ENCODE results near the gene FNDC4. TPM values are rescaled to one million over a fixed set of nuclear protein-coding genes. Genes with fewer than 3 reads are reported as not detected.
A peak's percentile ranks its signal among the peaks of the same experiment; 100 is the strongest.
"Not testable (repeated sequence)": the region's sequence is repeated elsewhere in the genome, so short reads cannot be mapped to it uniquely, and the experiment has no call there.

Gene FNDC4
- total and polyA plus RNA-seq, 2 of the 8 experiments (the other 6 are each of a cell fraction or from before 2014, with no cell fraction given) = 14.1 to 14.7 TPM

DNA sequence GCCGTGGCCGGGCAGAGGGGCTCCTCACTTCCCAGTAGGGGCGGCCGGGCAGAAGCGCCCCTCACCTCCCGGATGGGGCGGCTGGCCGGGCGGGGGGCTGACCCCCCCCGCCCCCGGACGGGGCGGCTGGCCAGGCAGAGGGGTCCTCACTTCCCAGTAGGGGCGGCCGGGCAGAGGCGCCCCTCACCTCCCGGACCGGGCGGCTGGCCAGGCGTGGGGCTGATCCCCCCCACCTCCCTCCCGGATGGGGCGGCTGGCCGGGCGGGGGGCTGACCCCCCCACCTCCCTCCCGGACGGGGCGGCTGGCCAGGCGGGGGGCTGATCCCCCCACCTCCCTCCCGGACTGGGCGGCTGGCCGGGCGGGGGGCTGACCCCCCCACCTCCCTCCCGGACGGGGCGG, 44.6 kb upstream of the FNDC4 start:
- no CpG with 5 or more reads among the region's 35 CpGs for WGBS, 2 experiments (ENCODE audit: extremely low coverage in 1 of 2, insufficient coverage in 1 of 2, insufficient read length in 1 of 2, insufficient replicate concordance in 2 of 2, low coverage in 1 of 2, low lambda C conversion rate in 2 of 2, missing lambda C conversion rate in 1 of 2)
- H2BK15ac ChIP-seq (ENCODE audit: low read length); H3K27me3 ChIP-seq (replicated peaks in 1 of 4; ENCODE audit: control insufficient read depth in 3 of 4, extremely low read depth in 1 of 4, insufficient read depth in 3 of 4, low read length in 3 of 4); H3K9me3 ChIP-seq (ENCODE audit: insufficient read depth in 2 of 2, low read depth in 1 of 2, low read length in 1 of 2); H4K91ac ChIP-seq (replicated peaks; ENCODE audit: insufficient read length, low read length); H3K9ac ChIP-seq (replicated peaks in 1 of 4; ENCODE audit: extremely low read depth in 1 of 4, low read depth in 3 of 4, low read length in 3 of 4); H4K8ac ChIP-seq (ENCODE audit: extremely low read depth, insufficient read depth, low read length); DNase-seq (ENCODE audit: low read depth in 1 of 2, low spot score in 2 of 2); H2BK20ac ChIP-seq (ENCODE audit: low read length); H3K14ac ChIP-seq (ENCODE audit: insufficient read length); H2BK5ac ChIP-seq (ENCODE audit: low read depth, low read length); H2AFZ ChIP-seq (ENCODE audit: low read length); H3K56ac ChIP-seq (replicated peaks; ENCODE audit: insufficient read length, low read depth, low read length); H3K36me3 ChIP-seq (ENCODE audit: control insufficient read depth in 2 of 4, insufficient read depth in 4 of 4, low read length in 3 of 4); FAIRE-seq; H3K4me1 ChIP-seq (replicated peaks in 1 of 4; ENCODE audit: control insufficient read depth in 3 of 4, insufficient read depth in 4 of 4, low read length in 3 of 4); H4K5ac ChIP-seq (ENCODE audit: insufficient read length, low read depth, low read length); H2BK12ac ChIP-seq (ENCODE audit: low read depth, low read length); H3K23ac ChIP-seq (ENCODE audit: insufficient read length); H4K20me1 ChIP-seq (replicated peaks in 1 of 2; ENCODE audit: control insufficient read depth in 1 of 2, insufficient read depth in 2 of 2, low read length in 2 of 2); H3K27ac ChIP-seq (ENCODE audit: low read depth, low read length); H3K4ac ChIP-seq (replicated peaks; ENCODE audit: insufficient read length, low read depth, low read length); H3K79me1 ChIP-seq (ENCODE audit: low read depth, low read length); POLR2A ChIA-PET (ENCODE audit: partially characterized antibody); H3K23me2 ChIP-seq (ENCODE audit: low read depth, low read length); CTCF ChIA-PET (ENCODE audit: partially characterized antibody); H3K4me3 ChIP-seq (ENCODE audit: extremely low read depth in 1 of 4, insufficient read depth in 2 of 4, low read depth in 3 of 4, low read length in 4 of 4); H3K18ac ChIP-seq (ENCODE audit: extremely low read depth, low read length); H3K79me2 ChIP-seq (ENCODE audit: control insufficient read depth in 1 of 2, insufficient read depth in 2 of 2, low read length in 2 of 2); H2BK120ac ChIP-seq (replicated peaks; ENCODE audit: low read depth, low read length); H3K4me2 ChIP-seq (ENCODE audit: insufficient read depth in 1 of 2, low read depth in 2 of 2, low read length in 2 of 2); H2AK5ac ChIP-seq (ENCODE audit: low read depth, low read length): not testable (repeated sequence)

GRCh38 chr2:27538839-27539450, 43.9 kb upstream of the FNDC4 start:
- H3K4me1 ChIP-seq (replicated peaks in 1 of 4; ENCODE audit: control insufficient read depth in 3 of 4, insufficient read depth in 4 of 4, low read length in 3 of 4); H2AFZ ChIP-seq (ENCODE audit: low read length); H3K4me2 ChIP-seq (ENCODE audit: insufficient read depth in 1 of 2, low read depth in 2 of 2, low read length in 2 of 2): not testable (repeated sequence)

More at GRCh38 chr2:27538839-27539450, 43.9 kb upstream of the FNDC4 start:
- H3K9ac ChIP-seq (replicated peaks in 1 of 4; ENCODE audit: extremely low read depth in 1 of 4, low read depth in 3 of 4, low read length in 3 of 4); H3K23ac ChIP-seq (ENCODE audit: insufficient read length); H3K4ac ChIP-seq (replicated peaks; ENCODE audit: insufficient read length, low read depth, low read length); H4K20me1 ChIP-seq (replicated peaks in 1 of 2; ENCODE audit: control insufficient read depth in 1 of 2, insufficient read depth in 2 of 2, low read length in 2 of 2); H3K79me1 ChIP-seq (ENCODE audit: low read depth, low read length); H4K91ac ChIP-seq (replicated peaks; ENCODE audit: insufficient read length, low read length); H2BK120ac ChIP-seq (replicated peaks; ENCODE audit: low read depth, low read length); H3K18ac ChIP-seq (ENCODE audit: extremely low read depth, low read length); H3K4me3 ChIP-seq (ENCODE audit: extremely low read depth in 1 of 4, insufficient read depth in 2 of 4, low read depth in 3 of 4, low read length in 4 of 4); H3K14ac ChIP-seq (ENCODE audit: insufficient read length); H3K36me3 ChIP-seq (ENCODE audit: control insufficient read depth in 2 of 4, insufficient read depth in 4 of 4, low read length in 3 of 4); H3K27me3 ChIP-seq (replicated peaks in 1 of 4; ENCODE audit: control insufficient read depth in 3 of 4, extremely low read depth in 1 of 4, insufficient read depth in 3 of 4, low read length in 3 of 4); H3K9me3 ChIP-seq (ENCODE audit: insufficient read depth in 2 of 2, low read depth in 1 of 2, low read length in 1 of 2); H3K23me2 ChIP-seq (ENCODE audit: low read depth, low read length); H3K79me2 ChIP-seq (ENCODE audit: control insufficient read depth in 1 of 2, insufficient read depth in 2 of 2, low read length in 2 of 2); FAIRE-seq; H4K8ac ChIP-seq (ENCODE audit: extremely low read depth, insufficient read depth, low read length); H3K27ac ChIP-seq (ENCODE audit: low read depth, low read length); H2BK12ac ChIP-seq (ENCODE audit: low read depth, low read length); DNase-seq (ENCODE audit: low read depth in 1 of 2, low spot score in 2 of 2); H4K5ac ChIP-seq (ENCODE audit: insufficient read length, low read depth, low read length); CTCF ChIA-PET (ENCODE audit: partially characterized antibody); H2BK5ac ChIP-seq (ENCODE audit: low read depth, low read length); H2AK5ac ChIP-seq (ENCODE audit: low read depth, low read length); H2BK20ac ChIP-seq (ENCODE audit: low read length); H2BK15ac ChIP-seq (ENCODE audit: low read length): not testable (repeated sequence)
- POLR2A ChIA-PET (ENCODE audit: partially characterized antibody) = interaction anchor here (0.7 kb wide), 1 partner anchor 34 kb away, joined by 3 read pairs; no protein-coding TSS in a partner anchor
- WGBS, 2 experiments (ENCODE audit: extremely low coverage in 1 of 2, insufficient coverage in 1 of 2, insufficient read length in 1 of 2, insufficient replicate concordance in 2 of 2, low coverage in 1 of 2, low lambda C conversion rate in 2 of 2, missing lambda C conversion rate in 1 of 2) = 81% methylated on average over 4 of the region's 6 CpGs; no CpG with 5 or more reads in 1 of the 2 experiments
- H3K56ac ChIP-seq (replicated peaks; ENCODE audit: insufficient read length, low read depth, low read length) = peak overlapping the region; percentile 17
